Stimulated activated CD8-positive, alpha-beta memory T cell treated with anti-CD3 and anti-CD28 coated beads, Interleukin-4, amount 100 ng/mL, for 4 hours (primary cell): ENCODE data around the gene CCDC77.

Experiments used
- DNase-seq, 2 donors: peaks; one replicate each; pipeline ENCODE4 v3.0.0-alpha.2; 2020; ENCODE audit warnings: low read depth in 2 of 2, low spot score in 1 of 2

Gene CCDC77

GRCh38 chr12:480831-481816 lies 79.7 kb downstream of the CCDC77 start:
- no peak for DNase-seq

- DNase-seq = no peak
These were observed 80.6 kb downstream of the CCDC77 start for GRCh38 chr12:482061-482460.

DNA sequence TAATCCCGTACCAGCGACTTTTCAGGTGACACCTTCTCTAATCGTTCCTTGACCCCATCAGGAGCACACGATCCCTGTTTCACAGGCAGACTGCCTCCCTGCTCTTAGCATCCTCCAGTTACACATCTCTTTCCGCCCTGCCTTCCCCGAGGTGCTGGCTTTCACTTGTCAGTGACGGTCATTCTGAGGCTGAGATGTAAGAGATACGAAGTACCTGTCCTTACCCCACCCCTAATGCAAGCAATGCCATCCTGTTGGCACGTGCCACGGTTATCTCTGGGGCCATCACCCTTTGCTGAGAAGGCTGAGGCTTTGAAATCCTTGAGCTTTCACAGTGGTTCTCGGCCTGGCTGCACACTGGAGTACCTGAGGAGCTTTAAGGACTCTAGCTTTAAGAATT lies 82.7 kb downstream of the CCDC77 start:
- no peak for DNase-seq

DNA sequence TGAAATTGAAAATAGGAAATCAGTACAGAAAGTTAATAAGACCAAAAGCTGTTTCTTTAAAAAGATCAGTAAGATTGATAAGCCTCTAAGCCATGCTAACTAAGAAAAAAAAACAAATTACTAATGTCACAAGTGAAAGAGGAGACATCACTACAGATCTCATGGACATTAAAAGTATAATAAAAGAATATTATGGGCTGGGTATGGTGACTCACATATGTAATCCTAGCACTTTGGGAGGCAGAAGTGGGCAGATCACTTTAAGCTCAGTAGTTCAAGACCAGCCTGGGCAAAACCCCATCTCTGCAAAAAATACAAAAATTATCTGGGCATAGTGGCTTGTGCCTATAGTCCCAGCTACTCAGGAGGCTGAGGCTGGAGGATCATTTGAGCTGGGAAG lies 88.8 kb downstream of the CCDC77 start:
- DNase-seq = no peak
